Measurements from ENCODE around the gene NCKAP5L. TPM values are rescaled to one million over a fixed set of nuclear protein-coding genes. Genes with fewer than 3 reads are reported as not detected.

The NCKAP5L gene
- total RNA-seq, 2 donors from 2014 or later = 17.3 to 63.1 TPM

GRCh38 chr12:49825971-49826421 lies 2.2 kb downstream of the NCKAP5L start:
- TF ChIP-seq POLR2AphosphoS5 (IDR thresholded peaks at IDR 0.05) (no peak), POLR2A (IDR thresholded peaks at IDR 0.05) (no peak), CTCF (IDR thresholded peaks at IDR 0.05) (no peak)
- DNase-seq (ENCODE audit: low spot score) = no peak
- peak overlapping the region; percentile 19 to 51 for H3K27ac ChIP-seq
- H3K36me3 ChIP-seq = no peaks in the 10 kb centered on the region
- intact Hi-C loops (cut with DNase I) = no loop called here
- H3K4me3 ChIP-seq = no peak overlapping the region
- H3K9me3 ChIP-seq = no peaks in the 10 kb centered on the region
- H3K27me3 ChIP-seq (replicated peaks; ENCODE audit: insufficient read depth) = no peaks in the 10 kb centered on the region
- no peaks in the 10 kb centered on the region for H3K4me1 ChIP-seq (replicated peaks)
- 21% methylated on average over 4 of the region's 4 CpGs for WGBS

GRCh38 chr12:49825360-49825970 lies 2.7 kb downstream of the NCKAP5L start:
- TF ChIP-seq CTCF (IDR thresholded peaks at IDR 0.05) (no peak), POLR2A (IDR thresholded peaks at IDR 0.05) (no peak), POLR2AphosphoS5 (IDR thresholded peaks at IDR 0.05) (no peak)
- no peaks in the 10 kb centered on the region for H3K27me3 ChIP-seq (replicated peaks; ENCODE audit: insufficient read depth)
- 16% methylated on average over 5 of the region's 5 CpGs for WGBS
- intact Hi-C loops (cut with DNase I) = no loop called here
- no peak for DNase-seq (ENCODE audit: low spot score)
- H3K4me1 ChIP-seq (replicated peaks) = no peaks in the 10 kb centered on the region
- H3K27ac ChIP-seq = peak overlapping the region; percentile 19 to 51
- H3K9me3 ChIP-seq = no peaks in the 10 kb centered on the region
- no peaks in the 10 kb centered on the region for H3K36me3 ChIP-seq
- no peak overlapping the region for H3K4me3 ChIP-seq

- Histone ChIP-seq H3K27ac (peak overlapping the region in 1 of 2 donors; percentile 51), H3K9me3 (no peaks in the 10 kb centered on the region), H3K36me3 (no peaks in the 10 kb centered on the region), H3K4me3 (no peak overlapping the region), H3K27me3 (replicated peaks; ENCODE audit: insufficient read depth) (no peaks in the 10 kb centered on the region), H3K4me1 (replicated peaks) (no peaks in the 10 kb centered on the region)
- DNase-seq (ENCODE audit: low spot score) = no peak
- intact Hi-C loops (cut with DNase I) = no loop called here
- TF ChIP-seq POLR2AphosphoS5 (IDR thresholded peaks at IDR 0.05) (no peak), POLR2A (IDR thresholded peaks at IDR 0.05) (no peak), CTCF (IDR thresholded peaks at IDR 0.05) (no peak)
- 62% methylated on average over 4 of the region's 4 CpGs for WGBS
These were observed 3.3 kb downstream of the NCKAP5L start for GRCh38 chr12:49824895-49825294.

- no peak overlapping the region for H3K4me3 ChIP-seq
- intact Hi-C loops (cut with DNase I) = no loop called here
- no peak overlapping the region for H3K27ac ChIP-seq
- H3K4me1 ChIP-seq (replicated peaks) = no peaks in the 10 kb centered on the region
- TF ChIP-seq CTCF (IDR thresholded peaks at IDR 0.05) = no peak
- no peak for TF ChIP-seq POLR2A (IDR thresholded peaks at IDR 0.05)
- TF ChIP-seq POLR2AphosphoS5 (IDR thresholded peaks at IDR 0.05) = no peak
- DNase-seq (ENCODE audit: low spot score) = no peak
- no peaks in the 10 kb centered on the region for H3K9me3 ChIP-seq
- no peaks in the 10 kb centered on the region for H3K36me3 ChIP-seq
- WGBS = 80% methylated on average over 8 of the region's 8 CpGs
- H3K27me3 ChIP-seq (replicated peaks; ENCODE audit: insufficient read depth) = no peaks in the 10 kb centered on the region
These were observed 3.8 kb downstream of the NCKAP5L start for GRCh38 chr12:49824416-49824815.

GRCh38 chr12:49823951-49824350 lies 4.3 kb downstream of the NCKAP5L start:
- TF ChIP-seq POLR2A (IDR thresholded peaks at IDR 0.05) (no peak), CTCF (IDR thresholded peaks at IDR 0.05) (no peak), POLR2AphosphoS5 (IDR thresholded peaks at IDR 0.05) (no peak)
- H3K4me3 ChIP-seq = no peak overlapping the region
- no peak overlapping the region for H3K27ac ChIP-seq
- WGBS = 84% methylated on average over 6 of the region's 6 CpGs
- no peaks in the 10 kb centered on the region for H3K27me3 ChIP-seq (replicated peaks; ENCODE audit: insufficient read depth)
- H3K4me1 ChIP-seq (replicated peaks) = no peaks in the 10 kb centered on the region
- intact Hi-C loops (cut with DNase I) = no loop called here
- DNase-seq (ENCODE audit: low spot score) = no peak
- no peaks in the 10 kb centered on the region for H3K9me3 ChIP-seq
- H3K36me3 ChIP-seq = no peaks in the 10 kb centered on the region

Measured in prostate gland (tissue), 2 donors.